ENCODE measurements around the gene STXBP6. TPM values are rescaled to one million over a fixed set of nuclear protein-coding genes. Genes with fewer than 3 reads are reported as not detected.

The STXBP6 gene
- total and polyA plus RNA-seq, 10 of the 15 experiments (the other 5 are each of a cell fraction or from before 2014, with no cell fraction given), result 1.2 to 47.3 (median 1.9) TPM

DNA sequence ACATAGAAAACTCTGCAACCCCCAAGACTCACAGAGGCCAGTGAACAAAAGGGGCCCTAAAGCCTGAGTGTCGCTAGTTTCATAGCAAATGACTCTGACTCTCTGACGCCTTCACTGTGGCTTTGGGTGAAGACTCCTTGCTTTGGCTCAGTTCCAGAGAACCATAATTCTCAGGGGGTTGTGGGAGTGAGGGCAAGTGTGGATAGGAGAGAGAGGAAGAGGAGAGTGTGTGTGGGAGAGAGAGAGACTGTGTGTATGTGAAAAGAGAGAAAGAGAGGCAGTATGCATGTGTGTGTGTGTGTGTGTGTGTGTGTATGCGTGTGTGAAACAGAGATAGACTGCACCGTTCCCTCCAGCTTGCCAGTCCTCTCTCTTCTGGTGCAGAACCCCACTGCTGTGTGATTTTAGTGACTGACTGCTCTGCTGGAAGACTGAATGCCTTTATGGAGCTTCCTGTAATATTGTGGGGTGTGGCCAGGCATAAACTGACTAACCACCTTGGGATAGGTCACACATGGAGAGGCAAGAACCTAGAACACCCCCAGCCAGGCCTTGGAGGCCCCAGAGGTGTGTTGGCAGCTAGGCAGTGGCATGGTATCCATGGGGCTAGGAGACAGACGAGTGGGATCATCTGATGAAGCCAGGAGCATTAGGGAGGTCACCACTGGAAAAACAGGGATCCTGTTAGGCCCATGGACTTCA lies 45.9 kb upstream of the STXBP6 start:
- Histone ChIP-seq H4K20me1 (ENCODE audit: control insufficient read depth, insufficient read depth) (no peaks in the 10 kb centered on the region), H2AFZ (ENCODE audit: control insufficient read depth, low read depth, low read length) (no peak overlapping the region), H3K4me3 (no peak overlapping the region), H3K9ac (ENCODE audit: control insufficient read depth, insufficient read depth, low read length) (no peak overlapping the region), H3K9me3 (replicated peaks; ENCODE audit: control insufficient read depth, insufficient read depth, low read length) (no peaks in the 10 kb centered on the region), H3K4me1 (ENCODE audit: control insufficient read depth, insufficient read depth, low read length) (no peaks in the 10 kb centered on the region), H3K4me2 (ENCODE audit: control insufficient read depth, insufficient read depth) (no peak overlapping the region), H3K79me2 (ENCODE audit: control insufficient read depth, insufficient read depth, low read length) (no peaks in the 10 kb centered on the region), H3K27ac (ENCODE audit: control insufficient read depth, insufficient read depth) (no peak overlapping the region), H3K27me3 (replicated peaks in 1 of 2; ENCODE audit: control insufficient read depth in 2 of 2, insufficient read depth in 2 of 2, low read length in 1 of 2) (no peaks in the 10 kb centered on the region), H3K36me3 (ENCODE audit: control insufficient read depth in 2 of 2, insufficient read depth in 2 of 2, low read length in 1 of 2) (no peaks in the 10 kb centered on the region)
- ChIA-PET POLR2A (interaction anchor here (0.7 kb wide), 1 partner anchor 46 kb away, joined by 4 read pairs; the partner anchor contains the start of gene STXBP6), SMC1A (ENCODE audit: uncharacterized antibody, unreplicated experiment) (interaction anchor here (1.0 to 1.3 kb wide), 3 partner anchors 9 to 289 kb away, joined by 3 to 4 read pairs (median 3); no protein-coding TSS in a partner anchor), RAD21 (ENCODE audit: unreplicated experiment) (interaction anchor here (2.2 kb wide), 1 partner anchor 290 kb away, joined by 6 read pairs; no protein-coding TSS in a partner anchor), CTCF (interaction anchor here (0.8 kb wide), 1 partner anchor 386 kb away, joined by 3 read pairs; no protein-coding TSS in a partner anchor)
- WGBS (ENCODE audit: insufficient coverage, insufficient replicate concordance, low lambda C conversion rate, missing lambda C conversion rate), result 14% methylated on average over 5 of the region's 5 CpGs
- FAIRE-seq (no peak), DNase-seq (ENCODE audit: low read depth, low spot score) (no peak), ATAC-seq (peak; percentile 65)
- in situ Hi-C loops (cut with MboI), result no loop called here
- intact Hi-C loops (cut with micrococcal nuclease; ENCODE audit: unreplicated experiment), result no loop called here
- BruUV-seq (replicated peaks), result no TSS peak
- peak; percentile 79 for TF ChIP-seq HDGF (IDR thresholded peaks at IDR 0.05)
- TF ChIP-seq, protein P1, sequence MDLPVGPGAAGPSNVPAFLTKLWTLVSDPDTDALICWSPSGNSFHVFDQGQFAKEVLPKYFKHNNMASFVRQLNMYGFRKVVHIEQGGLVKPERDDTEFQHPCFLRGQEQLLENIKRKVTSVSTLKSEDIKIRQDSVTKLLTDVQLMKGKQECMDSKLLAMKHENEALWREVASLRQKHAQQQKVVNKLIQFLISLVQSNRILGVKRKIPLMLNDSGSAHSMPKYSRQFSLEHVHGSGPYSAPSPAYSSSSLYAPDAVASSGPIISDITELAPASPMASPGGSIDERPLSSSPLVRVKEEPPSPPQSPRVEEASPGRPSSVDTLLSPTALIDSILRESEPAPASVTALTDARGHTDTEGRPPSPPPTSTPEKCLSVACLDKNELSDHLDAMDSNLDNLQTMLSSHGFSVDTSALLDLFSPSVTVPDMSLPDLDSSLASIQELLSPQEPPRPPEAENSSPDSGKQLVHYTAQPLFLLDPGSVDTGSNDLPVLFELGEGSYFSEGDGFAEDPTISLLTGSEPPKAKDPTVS (IDR thresholded peaks at IDR 0.05; ENCODE audit: low read depth, low read length), result no peak
- TF ChIP-seq MTA2 (IDR thresholded peaks at IDR 0.05; ENCODE audit: low read depth), result peak; percentile 67
- 0 out of 2 replicates have a peak, but pooled peaks have one; percentile 15 for TF ChIP-seq FOXK2 (IDR thresholded peaks at IDR 0.05)
- TF ChIP-seq SREBF2 (IDR thresholded peaks at IDR 0.05; ENCODE audit: low read length), result no peak
- peak; percentile 83 for TF ChIP-seq NBN (IDR thresholded peaks at IDR 0.05)
- peak; percentile 77 for TF ChIP-seq SMAD1 (IDR thresholded peaks at IDR 0.05; ENCODE audit: low read depth, partially characterized antibody)
- TF ChIP-seq, protein P2, sequence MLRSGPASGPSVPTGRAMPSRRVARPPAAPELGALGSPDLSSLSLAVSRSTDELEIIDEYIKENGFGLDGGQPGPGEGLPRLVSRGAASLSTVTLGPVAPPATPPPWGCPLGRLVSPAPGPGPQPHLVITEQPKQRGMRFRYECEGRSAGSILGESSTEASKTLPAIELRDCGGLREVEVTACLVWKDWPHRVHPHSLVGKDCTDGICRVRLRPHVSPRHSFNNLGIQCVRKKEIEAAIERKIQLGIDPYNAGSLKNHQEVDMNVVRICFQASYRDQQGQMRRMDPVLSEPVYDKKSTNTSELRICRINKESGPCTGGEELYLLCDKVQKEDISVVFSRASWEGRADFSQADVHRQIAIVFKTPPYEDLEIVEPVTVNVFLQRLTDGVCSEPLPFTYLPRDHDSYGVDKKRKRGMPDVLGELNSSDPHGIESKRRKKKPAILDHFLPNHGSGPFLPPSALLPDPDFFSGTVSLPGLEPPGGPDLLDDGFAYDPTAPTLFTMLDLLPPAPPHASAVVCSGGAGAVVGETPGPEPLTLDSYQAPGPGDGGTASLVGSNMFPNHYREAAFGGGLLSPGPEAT (IDR thresholded peaks at IDR 0.05; ENCODE audit: low read depth), result peak; percentile 37; the same call in 1 of the 2 replicates
- 0 out of 2 replicates have a peak, but pooled peaks have one; percentile 21 for TF ChIP-seq BMI1 (IDR thresholded peaks at IDR 0.05; ENCODE audit: borderline replicate concordance)
- TF ChIP-seq, protein P3, sequence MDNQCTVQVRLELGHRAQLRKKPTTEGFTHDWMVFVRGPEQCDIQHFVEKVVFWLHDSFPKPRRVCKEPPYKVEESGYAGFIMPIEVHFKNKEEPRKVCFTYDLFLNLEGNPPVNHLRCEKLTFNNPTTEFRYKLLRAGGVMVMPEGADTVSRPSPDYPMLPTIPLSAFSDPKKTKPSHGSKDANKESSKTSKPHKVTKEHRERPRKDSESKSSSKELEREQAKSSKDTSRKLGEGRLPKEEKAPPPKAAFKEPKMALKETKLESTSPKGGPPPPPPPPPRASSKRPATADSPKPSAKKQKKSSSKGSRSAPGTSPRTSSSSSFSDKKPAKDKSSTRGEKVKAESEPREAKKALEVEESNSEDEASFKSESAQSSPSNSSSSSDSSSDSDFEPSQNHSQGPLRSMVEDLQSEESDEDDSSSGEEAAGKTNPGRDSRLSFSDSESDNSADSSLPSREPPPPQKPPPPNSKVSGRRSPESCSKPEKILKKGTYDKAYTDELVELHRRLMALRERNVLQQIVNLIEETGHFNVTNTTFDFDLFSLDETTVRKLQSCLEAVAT (IDR thresholded peaks at IDR 0.05), result peak; percentile 68; the same call in 1 of the 2 replicates
- TF ChIP-seq IKZF2 (IDR thresholded peaks at IDR 0.05), result peak; percentile 64 to 66; a peak in 2 of 4 replicates
- TF ChIP-seq, protein P4, sequence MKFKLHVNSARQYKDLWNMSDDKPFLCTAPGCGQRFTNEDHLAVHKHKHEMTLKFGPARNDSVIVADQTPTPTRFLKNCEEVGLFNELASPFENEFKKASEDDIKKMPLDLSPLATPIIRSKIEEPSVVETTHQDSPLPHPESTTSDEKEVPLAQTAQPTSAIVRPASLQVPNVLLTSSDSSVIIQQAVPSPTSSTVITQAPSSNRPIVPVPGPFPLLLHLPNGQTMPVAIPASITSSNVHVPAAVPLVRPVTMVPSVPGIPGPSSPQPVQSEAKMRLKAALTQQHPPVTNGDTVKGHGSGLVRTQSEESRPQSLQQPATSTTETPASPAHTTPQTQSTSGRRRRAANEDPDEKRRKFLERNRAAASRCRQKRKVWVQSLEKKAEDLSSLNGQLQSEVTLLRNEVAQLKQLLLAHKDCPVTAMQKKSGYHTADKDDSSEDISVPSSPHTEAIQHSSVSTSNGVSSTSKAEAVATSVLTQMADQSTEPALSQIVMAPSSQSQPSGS (IDR thresholded peaks at IDR 0.05; ENCODE audit: low read length), result no peak
- TF ChIP-seq MEF2B (IDR thresholded peaks at IDR 0.05; ENCODE audit: partially characterized antibody, poor library complexity, severe bottlenecking), result peak; percentile 55
